Measurements from ENCODE around the gene IFITM5. TPM values are rescaled to one million over a fixed set of nuclear protein-coding genes. Genes with fewer than 3 reads are reported as not detected.
"Not testable (repeated sequence)": the region's sequence is repeated elsewhere in the genome, so short reads cannot be mapped to it uniquely, and the experiment has no call there.

The IFITM5 gene
- total and polyA plus RNA-seq, 2 donors (not counting 1 experiment from before 2014, with no cell fraction given), result not detected

DNA sequence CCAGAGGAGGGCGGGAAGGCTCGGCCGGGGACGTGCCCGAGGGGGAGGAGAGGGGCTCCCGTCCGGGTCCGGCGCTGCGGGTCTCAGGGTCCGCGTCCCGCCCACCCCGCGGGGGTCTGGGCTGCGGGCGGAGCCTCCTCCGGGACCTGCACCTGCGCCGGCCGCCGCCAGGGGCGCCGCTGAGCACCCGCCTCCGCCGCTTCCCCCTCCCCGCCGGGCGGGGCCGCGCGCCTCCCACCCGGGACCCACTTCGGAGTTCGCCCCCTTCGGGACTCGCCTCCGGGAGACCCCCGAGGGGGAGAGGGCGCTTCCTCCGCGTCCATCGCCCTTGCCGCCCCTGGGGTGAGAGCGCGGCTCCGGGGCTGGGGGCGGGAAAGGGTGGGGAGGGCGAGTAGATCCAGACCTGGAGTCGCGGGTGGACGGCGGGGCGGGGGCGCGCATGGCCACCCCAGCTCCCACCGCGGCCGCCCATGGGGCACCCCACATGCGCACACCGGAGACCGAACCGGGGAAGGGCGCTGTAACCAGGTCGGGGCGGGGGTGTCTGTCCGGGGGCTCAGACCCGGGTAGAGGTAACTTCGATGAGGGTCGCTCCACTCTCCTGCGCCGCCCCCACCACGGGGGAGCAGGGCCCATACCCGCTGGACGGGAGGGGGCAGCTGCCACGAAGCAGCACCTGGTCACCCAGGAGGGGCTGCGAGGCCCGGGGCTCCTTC is 19.2 kb upstream of the IFITM5 start:
- H3K9me3 Mint-ChIP-seq (ENCODE audit: insufficient read depth); H3K36me3 ChIP-seq (replicated peaks in 1 of 2; ENCODE audit: control extremely low read depth in 1 of 2, control insufficient read depth in 1 of 2, extremely low read depth in 1 of 2, insufficient read depth in 2 of 2, low read length in 1 of 2); H3K4me3 Mint-ChIP-seq; DNase-seq; H3K27me3 Mint-ChIP-seq; H3K27me3 ChIP-seq (replicated peaks in 1 of 4; ENCODE audit: control extremely low read depth in 1 of 4, control insufficient read depth in 3 of 4, insufficient read depth in 4 of 4, low read length in 3 of 4); intact Hi-C loops (cut with micrococcal nuclease); H3K27ac Mint-ChIP-seq; H4K20me1 ChIP-seq (ENCODE audit: control insufficient read depth, insufficient read depth, low read length, poor library complexity, severe bottlenecking); H3K9me3 ChIP-seq (ENCODE audit: control extremely low read depth in 1 of 3, control insufficient read depth in 2 of 3, insufficient read depth in 1 of 3, low read length in 2 of 3): not testable (repeated sequence)
- CTCF ChIA-PET, result interaction anchor here (1.5 to 3.3 kb wide), 4 partner anchors 13 to 67 kb away, joined by 5 to 54 read pairs (median 14); partner anchors contain the start of gene IFITM2
- Histone ChIP-seq H3K4me2 (replicated peaks; ENCODE audit: low read depth, low read length, poor library complexity, severe bottlenecking) (peak overlapping the region; percentile 57), H3K9ac (ENCODE audit: low read length) (peak overlapping the region; percentile 47), H3K4me1 (ENCODE audit: control insufficient read depth in 2 of 2, insufficient read depth in 2 of 2, low read length in 2 of 2) (peaks cover 25 to 49% of the 10 kb centered on the region in 2 donors), H3K27ac (ENCODE audit: low read length in 2 of 2) (peak overlapping the region in 1 of 2 donors; percentile 43), H3K4me3 (ENCODE audit: control extremely low read depth in 1 of 5, extremely low read depth in 1 of 5, insufficient read depth in 1 of 5, low read depth in 2 of 5, low read length in 4 of 5) (peak overlapping the region in 4 of 5 experiments; percentile 37 to 55 (median 50)), H3K79me2 (ENCODE audit: control insufficient read depth, insufficient read depth, low read length) (peaks cover 20% of the 10 kb centered on the region), H2AFZ (ENCODE audit: insufficient read depth, low read depth, low read length, poor library complexity, severe bottlenecking) (peak overlapping the region; percentile 38)
- POLR2A ChIA-PET, result interaction anchor here (1.2 kb wide), 1 partner anchor 68 kb away, joined by 3 read pairs; no protein-coding TSS in a partner anchor
- no CpG with 5 or more reads among the region's 79 CpGs for WGBS (ENCODE audit: insufficient coverage)
- H3K4me1 Mint-ChIP-seq, result peaks cover 44% of the 10 kb centered on the region
- ATAC-seq (ENCODE audit: low read depth), result peak; percentile 85

DNA sequence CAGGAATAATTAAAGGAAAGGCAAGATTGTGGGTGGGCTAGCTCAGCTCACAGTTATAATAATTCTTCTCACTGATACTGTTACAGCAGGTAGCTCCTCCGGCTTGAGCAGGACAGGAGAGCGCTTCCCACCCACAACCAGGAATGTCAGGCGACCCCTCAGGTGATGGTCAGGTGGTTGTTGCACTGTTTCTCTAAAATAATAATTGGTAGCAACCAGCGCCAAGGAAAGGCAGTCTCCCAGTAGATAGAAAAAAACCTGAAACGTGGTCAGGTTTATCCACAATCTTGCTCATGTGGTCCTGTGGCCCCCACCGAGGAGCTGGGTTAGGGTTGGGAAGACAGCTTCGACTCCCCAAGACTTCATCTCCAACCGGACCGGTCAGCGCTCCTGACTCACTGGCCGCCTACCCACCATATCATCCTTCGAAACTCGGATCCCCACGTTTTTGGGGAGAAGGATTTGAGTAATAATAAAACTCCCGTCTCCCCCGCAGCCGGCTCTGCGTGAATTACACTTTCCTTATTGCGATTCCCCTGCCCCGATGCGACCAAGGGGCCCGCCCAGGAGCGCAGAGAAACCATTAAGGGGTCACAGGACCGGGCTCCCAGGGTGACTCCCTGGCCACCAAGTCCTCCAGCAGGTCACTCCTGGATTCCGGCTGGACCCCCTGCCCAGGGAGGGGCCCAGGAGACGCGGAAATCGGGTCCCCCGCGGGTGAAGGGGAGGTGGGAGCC is 18.5 kb upstream of the IFITM5 start:
- H3K9me3 Mint-ChIP-seq (ENCODE audit: insufficient read depth); ATAC-seq (ENCODE audit: low read depth); H3K36me3 ChIP-seq (replicated peaks in 1 of 2; ENCODE audit: control extremely low read depth in 1 of 2, control insufficient read depth in 1 of 2, extremely low read depth in 1 of 2, insufficient read depth in 2 of 2, low read length in 1 of 2); H2AFZ ChIP-seq (ENCODE audit: insufficient read depth, low read depth, low read length, poor library complexity, severe bottlenecking); H3K9me3 ChIP-seq (ENCODE audit: control extremely low read depth in 1 of 3, control insufficient read depth in 2 of 3, insufficient read depth in 1 of 3, low read length in 2 of 3); H3K27me3 ChIP-seq (replicated peaks in 1 of 4; ENCODE audit: control extremely low read depth in 1 of 4, control insufficient read depth in 3 of 4, insufficient read depth in 4 of 4, low read length in 3 of 4); H3K27me3 Mint-ChIP-seq; H4K20me1 ChIP-seq (ENCODE audit: control insufficient read depth, insufficient read depth, low read length, poor library complexity, severe bottlenecking); intact Hi-C loops (cut with micrococcal nuclease); DNase-seq; H3K9ac ChIP-seq (ENCODE audit: low read length): not testable (repeated sequence)
- Histone ChIP-seq H3K4me3 (ENCODE audit: control extremely low read depth in 1 of 5, extremely low read depth in 1 of 5, insufficient read depth in 1 of 5, low read depth in 2 of 5, low read length in 4 of 5) (peak overlapping the region in 2 of 5 experiments; percentile 15 to 34), H3K4me1 (ENCODE audit: control insufficient read depth in 2 of 2, insufficient read depth in 2 of 2, low read length in 2 of 2) (peaks cover 32 to 56% of the 10 kb centered on the region in 2 donors), H3K4me2 (replicated peaks; ENCODE audit: low read depth, low read length, poor library complexity, severe bottlenecking) (peak overlapping the region; percentile 38), H3K79me2 (ENCODE audit: control insufficient read depth, insufficient read depth, low read length) (peaks cover 25% of the 10 kb centered on the region), H3K27ac (ENCODE audit: low read length in 2 of 2) (peak overlapping the region in 1 of 2 donors; percentile 52)
- Mint-ChIP-seq H3K4me3 (peak overlapping the region; percentile 48), H3K27ac (peak overlapping the region; percentile 71), H3K4me1 (peaks cover 52% of the 10 kb centered on the region)
- CTCF ChIA-PET, result interaction anchor here (0.5 to 3.3 kb wide), 11 partner anchors 8 to 132 kb away, joined by 3 to 54 read pairs (median 6); partner anchors contain the start of genes IFITM2 and PTDSS2
- WGBS (ENCODE audit: insufficient coverage), result no CpG with 5 or more reads among the region's 30 CpGs
- POLR2A ChIA-PET, result interaction anchor here (0.6 to 1.4 kb wide), 4 partner anchors 9 to 110 kb away, joined by 3 to 4 read pairs (median 4); partner anchors contain the start of genes BET1L and RIC8A
